ENCODE results near the gene UFM1. TPM values are rescaled to one million over a fixed set of nuclear protein-coding genes. Genes with fewer than 3 reads are reported as not detected.

The UFM1 gene
- total and polyA plus RNA-seq, 2 of the 13 experiments (the other 11 are each of a cell fraction or from before 2014, with no cell fraction given) = 42.6 to 47.0 TPM

GRCh38 chr13:38308736-38309135 lies 40.9 kb upstream of the UFM1 start:
- H3K4me3 ChIP-seq (replicated peaks in 1 of 3; ENCODE audit: insufficient read depth in 1 of 3, low read depth in 2 of 3, low read length in 3 of 3) = no peak overlapping the region
- no peak overlapping the region for H3K9ac ChIP-seq (ENCODE audit: insufficient read depth, low read depth, low read length)
- H3K27ac ChIP-seq (ENCODE audit: extremely low read length, insufficient read depth, low read length) = no peak overlapping the region
- in situ Hi-C loops (cut with HindIII; ENCODE audit: extremely low pct_ligation_motif_present, low pct_unique_long_range_greater_than_20kb) = no loop called here
- no peak for DNase-seq (ENCODE audit: low spot score)
- no peak overlapping the region for H3K4me2 ChIP-seq (ENCODE audit: low read depth, low read length)
- H2AFZ ChIP-seq (ENCODE audit: low read length) = no peak overlapping the region
- no peaks in the 10 kb centered on the region for H3K4me1 ChIP-seq (ENCODE audit: insufficient read depth, low read length)
- H3K79me2 ChIP-seq (ENCODE audit: insufficient read depth, low read length) = no peaks in the 10 kb centered on the region
- ChIA-PET CTCF (ENCODE audit: low intra/inter-chr PET ratio, low total read pairs) (no interaction called here), POLR2A (no interaction called here)
- H3K36me3 ChIP-seq (replicated peaks in 1 of 2; ENCODE audit: control insufficient read depth in 1 of 2, insufficient read depth in 2 of 2, low read length in 2 of 2) = no peaks in the 10 kb centered on the region
- H4K20me1 ChIP-seq (ENCODE audit: insufficient read depth, low read length) = no peaks in the 10 kb centered on the region
- no peak for TF ChIP-seq CENPBD1 (CRISPR knock-in tag; IDR thresholded peaks at IDR 0.05; ENCODE audit: borderline replicate concordance, low read depth)
- no peak for TF ChIP-seq MXD1 (CRISPR knock-in tag; IDR thresholded peaks at IDR 0.05)
- no peak for TF ChIP-seq ARNT (IDR thresholded peaks at IDR 0.05)
- no peak for TF ChIP-seq MIXL1 (CRISPR knock-in tag; IDR thresholded peaks at IDR 0.05)
- no peak for TF ChIP-seq NFE2L1 (CRISPR knock-in tag; IDR thresholded peaks at IDR 0.05; ENCODE audit: borderline replicate concordance)
- no peak for TF ChIP-seq ZNF572 (CRISPR knock-in tag; IDR thresholded peaks at IDR 0.05)
- no peak for TF ChIP-seq STAT5B (CRISPR knock-in tag; IDR thresholded peaks at IDR 0.05)
- no peak for TF ChIP-seq ZBTB42 (CRISPR knock-in tag; IDR thresholded peaks at IDR 0.05)
- TF ChIP-seq ZNF20 (CRISPR knock-in tag; IDR thresholded peaks at IDR 0.05) = no peak
- TF ChIP-seq ELF3 (CRISPR knock-in tag; IDR thresholded peaks at IDR 0.05) = no peak
- no peak for TF ChIP-seq ZNF292 (CRISPR knock-in tag; IDR thresholded peaks at IDR 0.05; ENCODE audit: borderline replicate concordance, low read depth)
- no TSS peak for BruUV-seq (replicated peaks)
- FAIRE-seq = no peak
- H3K9me3 ChIP-seq (ENCODE audit: low read length) = peaks cover 43% of the 10 kb centered on the region
- H3K27me3 ChIP-seq (ENCODE audit: control insufficient read depth in 1 of 2, insufficient read depth in 2 of 2, low read length in 2 of 2) = no peaks in the 10 kb centered on the region
- WGBS (ENCODE audit: low lambda C conversion rate) = 66% methylated on average over 2 of the region's 2 CpGs
- intact Hi-C loops (cut with micrococcal nuclease; ENCODE audit: unreplicated experiment) = no loop called here
- ATAC-seq = no peak

Measured in HepG2 (cell line).